HUES48 (cell line): ENCODE results near the gene KDELR1.

Experiments
- H3K27ac ChIP-seq: one replicate; pipeline ENCODE4 v1.7.0; 2013; ENCODE audit warnings: low read depth, low read length, inconsistent platforms
- H3K27me3 ChIP-seq: 2 replicates; pipeline ENCODE4 v1.6.1; 2013; ENCODE audit warnings: mild to moderate bottlenecking, low read length; ENCODE audit not compliant: control insufficient read depth, insufficient read depth
- H3K36me3 ChIP-seq: 2 replicates; pipeline ENCODE4 v1.6.1; 2013; ENCODE audit warnings: low read length; ENCODE audit not compliant: control insufficient read depth, insufficient read depth
- H3K4me1 ChIP-seq: 2 replicates; pipeline ENCODE4 v1.6.1; 2013; ENCODE audit warnings: mild to moderate bottlenecking, low read length; ENCODE audit not compliant: control insufficient read depth, insufficient read depth
- H3K4me3 ChIP-seq: 2 replicates; pipeline ENCODE4 v1.5.1; 2013; ENCODE audit warnings: mild to moderate bottlenecking, low read depth, low read length
- H3K9ac ChIP-seq: 2 replicates; pipeline ENCODE4 v1.6.1; 2013; ENCODE audit warnings: mild to moderate bottlenecking, low read depth, low read length, moderate library complexity
- H3K9me3 ChIP-seq: 2 replicates; pipeline ENCODE4 v1.6.1; 2013; ENCODE audit warnings: low read length; ENCODE audit not compliant: control insufficient read depth, insufficient read depth

KDELR1 gene

GRCh38 chr19:48415395-48415794 is 24.0 kb upstream of the KDELR1 start:
- no peaks in the 10 kb centered on the region for H3K27me3 ChIP-seq
- no peak overlapping the region for H3K9ac ChIP-seq
- H3K9me3 ChIP-seq = no peaks in the 10 kb centered on the region
- H3K36me3 ChIP-seq = no peaks in the 10 kb centered on the region
- no peak overlapping the region for H3K27ac ChIP-seq
- no peak overlapping the region; the same call in 1 of the 2 replicates for H3K4me3 ChIP-seq
- peaks cover 20% of the 10 kb centered on the region; the same call in 1 of the 2 replicates for H3K4me1 ChIP-seq

- Histone ChIP-seq H3K27me3 (no peaks in the 10 kb centered on the region), H3K4me3 (peak overlapping the region; percentile 67), H3K36me3 (no peaks in the 10 kb centered on the region), H3K9me3 (no peaks in the 10 kb centered on the region), H3K4me1 (peaks cover 19% of the 10 kb centered on the region; the same call in 1 of the 2 replicates), H3K9ac (no peak overlapping the region; the same call in 1 of the 2 replicates), H3K27ac (peak overlapping the region; percentile 78)
These were observed 22.7 kb upstream of the KDELR1 start for GRCh38 chr19:48413879-48414587.

- H3K27ac ChIP-seq = no peak overlapping the region
- no peaks in the 10 kb centered on the region for H3K36me3 ChIP-seq
- H3K4me3 ChIP-seq = no peak overlapping the region
- no peak overlapping the region for H3K9ac ChIP-seq
- H3K9me3 ChIP-seq = no peaks in the 10 kb centered on the region
- peaks cover 15% of the 10 kb centered on the region for H3K4me1 ChIP-seq
- no peaks in the 10 kb centered on the region for H3K27me3 ChIP-seq
These were observed 14.5 kb upstream of the KDELR1 start for GRCh38 chr19:48405850-48406249.

- Histone ChIP-seq H3K4me1 (peaks cover 20% of the 10 kb centered on the region), H3K9me3 (no peaks in the 10 kb centered on the region), H3K9ac (no peak overlapping the region)
These were observed 13.8 kb upstream of the KDELR1 start for GRCh38 chr19:48405010-48405659.

DNA sequence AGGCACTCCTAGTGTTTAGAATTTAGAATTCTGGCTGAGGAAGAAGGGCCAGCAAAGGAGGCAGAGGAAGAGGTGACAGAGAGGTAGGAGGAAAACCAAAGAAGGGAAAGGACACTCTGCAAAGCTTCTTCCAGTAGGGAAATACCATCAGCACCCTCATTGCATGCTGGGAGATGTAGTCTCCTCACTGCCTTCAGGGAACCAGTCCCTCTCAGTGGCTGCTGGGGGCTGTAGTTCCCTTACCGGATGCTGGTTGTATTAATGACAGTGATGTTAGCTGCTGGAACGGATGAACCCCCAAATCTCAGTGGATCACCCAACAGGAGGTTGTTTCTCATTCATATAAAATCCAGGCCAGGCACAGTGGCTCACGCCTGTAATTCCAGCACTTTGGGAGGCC is 12.3 kb upstream of the KDELR1 start:
- no peak overlapping the region for H3K27ac ChIP-seq

More at GRCh38 chr19:48405010-48405659, 13.8 kb upstream of the KDELR1 start:
- H3K4me3 ChIP-seq = no peak overlapping the region
- no peaks in the 10 kb centered on the region for H3K36me3 ChIP-seq
- no peak overlapping the region for H3K27ac ChIP-seq
- no peaks in the 10 kb centered on the region for H3K27me3 ChIP-seq

GRCh38 chr19:48401287-48401686 is 9.9 kb upstream of the KDELR1 start:
- Histone ChIP-seq H3K4me3 (no peak overlapping the region), H3K36me3 (no peaks in the 10 kb centered on the region), H3K4me1 (peaks cover 24% of the 10 kb centered on the region), H3K27ac (no peak overlapping the region), H3K9me3 (no peaks in the 10 kb centered on the region), H3K27me3 (peaks cover 19% of the 10 kb centered on the region), H3K9ac (no peak overlapping the region)

More for the DNA sequence above, 12.3 kb upstream of the KDELR1 start:
- H3K27me3 ChIP-seq = no peaks in the 10 kb centered on the region
- no peaks in the 10 kb centered on the region for H3K9me3 ChIP-seq
- H3K9ac ChIP-seq = no peak overlapping the region
- H3K4me1 ChIP-seq = peaks cover 23% of the 10 kb centered on the region
- H3K4me3 ChIP-seq = no peak overlapping the region
- H3K36me3 ChIP-seq = no peaks in the 10 kb centered on the region

DNA sequence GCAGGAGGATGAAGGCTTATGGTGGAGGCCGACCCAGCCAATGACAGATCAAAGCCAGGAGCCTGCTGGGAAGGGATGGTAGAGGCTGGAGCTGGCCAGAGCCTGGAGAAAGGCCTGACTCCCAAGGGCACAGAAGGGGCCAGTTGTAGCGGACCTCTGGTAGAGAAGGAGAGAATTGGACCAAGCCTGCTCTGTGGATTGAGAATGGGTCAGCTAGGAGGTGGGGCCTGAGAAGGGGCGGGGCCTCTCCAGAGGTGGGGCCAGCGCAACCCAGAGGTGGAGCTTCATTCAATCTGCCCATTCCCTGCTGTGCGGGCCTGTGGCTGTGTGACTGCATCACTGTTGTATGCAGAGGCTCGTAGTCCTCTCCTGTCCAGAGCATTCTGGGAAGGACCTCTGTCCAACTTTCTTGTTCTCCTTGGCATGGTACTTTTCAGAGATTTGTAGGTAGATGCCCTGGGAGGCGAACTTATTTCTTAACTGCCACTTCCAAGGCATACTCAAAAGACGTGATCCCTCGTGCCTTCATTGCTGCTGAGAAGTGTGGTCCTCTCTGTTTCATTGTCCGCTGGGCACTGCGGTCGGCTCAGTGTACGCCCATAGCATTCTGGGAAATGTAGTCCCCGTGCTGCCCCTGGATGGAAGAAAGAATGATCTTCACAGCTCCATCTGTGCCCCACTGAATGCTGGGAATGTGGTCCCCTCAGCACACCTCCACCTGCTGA is 8.8 kb upstream of the KDELR1 start:
- Histone ChIP-seq H3K27ac (peak overlapping the region; percentile 62), H3K4me3 (peak overlapping the region; percentile 53), H3K9ac (peak overlapping the region; percentile 44; the same call in 1 of the 2 replicates), H3K9me3 (no peaks in the 10 kb centered on the region), H3K27me3 (peaks cover 30% of the 10 kb centered on the region), H3K4me1 (peaks cover 31% of the 10 kb centered on the region), H3K36me3 (no peaks in the 10 kb centered on the region)

DNA sequence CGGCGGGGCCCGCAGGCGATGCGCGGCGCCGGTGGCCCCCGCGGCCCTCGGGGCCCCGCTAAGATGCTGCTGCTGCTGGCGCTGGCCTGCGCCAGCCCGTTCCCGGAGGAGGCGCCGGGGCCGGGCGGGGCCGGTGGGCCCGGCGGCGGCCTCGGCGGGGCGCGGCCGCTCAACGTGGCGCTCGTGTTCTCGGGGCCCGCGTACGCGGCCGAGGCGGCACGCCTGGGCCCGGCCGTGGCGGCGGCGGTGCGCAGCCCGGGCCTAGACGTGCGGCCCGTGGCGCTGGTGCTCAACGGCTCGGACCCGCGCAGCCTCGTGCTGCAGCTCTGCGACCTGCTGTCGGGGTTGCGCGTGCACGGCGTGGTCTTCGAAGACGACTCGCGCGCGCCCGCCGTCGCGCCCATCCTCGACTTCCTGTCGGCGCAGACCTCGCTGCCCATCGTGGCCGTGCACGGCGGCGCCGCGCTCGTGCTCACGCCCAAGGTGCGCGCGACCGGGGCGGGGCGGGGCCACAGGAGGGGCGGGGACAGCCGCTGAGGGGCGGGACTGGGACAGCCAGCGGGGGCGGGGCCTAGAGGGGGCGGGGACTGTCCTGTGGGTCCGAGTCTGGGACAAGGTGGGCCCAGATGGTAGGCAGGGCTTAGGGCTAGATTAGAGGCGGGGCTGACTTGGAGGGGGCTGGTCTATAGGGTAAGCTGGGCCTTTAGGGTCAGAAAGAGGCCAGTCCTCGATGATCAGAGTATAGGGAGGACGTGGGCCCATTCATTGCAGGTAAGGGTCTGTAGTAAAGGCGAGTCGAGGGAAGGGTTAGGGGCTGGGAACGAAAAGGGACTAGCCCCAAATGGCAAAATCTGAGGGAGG is 7.3 kb upstream of the KDELR1 start:
- Histone ChIP-seq H3K4me1 (peaks cover 34% of the 10 kb centered on the region), H3K4me3 (peak overlapping the region; percentile 70), H3K27ac (no peak overlapping the region), H3K9ac (peak overlapping the region; percentile 65; the same call in 1 of the 2 replicates), H3K27me3 (peaks cover 46% of the 10 kb centered on the region), H3K9me3 (no peaks in the 10 kb centered on the region), H3K36me3 (no peaks in the 10 kb centered on the region)

DNA sequence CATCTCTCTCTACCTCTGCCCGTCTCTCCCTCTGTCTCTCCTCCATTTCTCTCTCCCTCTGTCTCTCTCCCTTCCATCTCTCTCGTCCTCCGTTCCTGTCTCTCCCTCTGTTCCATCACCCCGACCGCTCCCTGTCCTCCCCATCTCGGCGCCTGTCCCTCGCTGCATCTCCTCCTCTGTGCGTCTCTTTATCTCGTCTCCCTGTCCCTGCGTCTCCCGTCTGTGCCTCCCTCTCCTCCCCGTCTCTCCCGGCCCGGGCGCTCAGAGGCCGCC is 6.7 kb upstream of the KDELR1 start:
- peak overlapping the region; percentile 65; the same call in 1 of the 2 replicates for H3K9ac ChIP-seq
- H3K4me3 ChIP-seq = peak overlapping the region; percentile 70

DNA sequence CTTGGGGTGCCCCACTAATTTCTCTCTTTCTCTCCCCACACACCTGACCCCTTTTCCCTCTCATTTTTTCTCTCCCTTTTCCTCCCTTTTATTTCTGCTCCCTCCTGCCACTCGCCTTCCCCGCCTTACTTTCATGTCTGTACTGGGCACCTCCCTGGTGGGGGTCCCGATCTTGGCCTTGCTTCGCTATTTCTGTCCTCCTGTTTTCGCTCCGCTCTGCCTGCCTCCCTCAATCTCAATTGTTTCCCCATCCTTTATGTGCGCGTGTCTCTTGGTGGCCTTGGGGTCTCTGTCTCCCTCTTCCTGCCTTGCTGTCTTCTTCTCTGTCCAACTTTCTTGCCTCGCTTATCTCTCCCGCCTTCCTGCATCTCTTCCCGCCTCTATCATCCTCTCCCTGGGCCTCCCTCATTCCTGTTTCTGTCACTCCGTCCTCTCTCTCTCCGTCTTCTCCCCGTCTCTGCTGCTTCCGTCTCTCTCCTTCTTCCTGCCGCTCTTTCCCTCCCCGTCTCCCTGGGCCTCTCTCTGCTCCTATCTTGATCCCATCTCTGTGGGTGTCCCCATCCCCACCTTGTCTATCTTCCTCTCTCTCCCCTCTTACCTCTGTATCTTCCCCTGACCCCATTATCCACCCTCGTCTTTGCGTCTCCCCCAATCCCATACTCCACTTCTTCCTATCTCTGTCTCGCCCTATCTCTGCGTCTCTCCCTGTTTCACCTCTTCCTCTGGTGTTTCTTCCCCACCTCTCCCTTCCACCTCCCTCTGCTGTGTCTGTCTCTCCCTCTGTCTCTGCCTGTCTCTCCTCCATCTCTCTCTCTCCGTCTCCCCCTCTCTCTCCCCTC is 6.1 kb upstream of the KDELR1 start:
- Histone ChIP-seq H3K4me1 (peaks cover 39% of the 10 kb centered on the region), H3K4me3 (peak overlapping the region; percentile 70), H3K27ac (no peak overlapping the region), H3K27me3 (peaks cover 57% of the 10 kb centered on the region), H3K9ac (no peak overlapping the region), H3K36me3 (no peaks in the 10 kb centered on the region), H3K9me3 (no peaks in the 10 kb centered on the region)

More for the DNA sequence above, 6.7 kb upstream of the KDELR1 start:
- peaks cover 39% of the 10 kb centered on the region for H3K4me1 ChIP-seq
- peaks cover 52% of the 10 kb centered on the region for H3K27me3 ChIP-seq
- no peaks in the 10 kb centered on the region for H3K9me3 ChIP-seq
- H3K27ac ChIP-seq = no peak overlapping the region
- no peaks in the 10 kb centered on the region for H3K36me3 ChIP-seq
